ENCODE data around the gene CLEC9A. TPM values are rescaled to one million over a fixed set of nuclear protein-coding genes. Genes with fewer than 3 reads are reported as not detected.

CLEC9A gene
- total and polyA plus RNA-seq, 2 experiments from 2014 or later, result not detected

GRCh38 chr12:10048526-10048925, 18.0 kb downstream of the CLEC9A start (continued):
- TF ChIP-seq ZNF462 (CRISPR knock-in tag; IDR thresholded peaks at IDR 0.05) (no peak), JUNB (IDR thresholded peaks at IDR 0.05; ENCODE audit: unreplicated experiment) (no peak), CTCF (conservative IDR thresholded peaks at IDR 0.05; ENCODE audit: low read depth in 2 of 2) (no peak), ZNF331 (CRISPR knock-in tag; IDR thresholded peaks at IDR 0.05; ENCODE audit: low read depth) (no peak), EZH2 (IDR thresholded peaks at IDR 0.05; ENCODE audit: low read depth, unreplicated experiment) (no peak), POLR2AphosphoS5 (IDR thresholded peaks at IDR 0.05; ENCODE audit: low read depth) (no peak), STAT1 (IDR thresholded peaks at IDR 0.05; ENCODE audit: unreplicated experiment) (no peak), ETS1 (IDR thresholded peaks at IDR 0.05) (no peak)
